GM04504 (cell line): ENCODE measurements around the gene FRA10AC1.

ENCODE experiments used
- DNase-seq: peaks from one replicate; pipeline ENCODE4 v3.0.0-alpha.2; 2012; ENCODE audit warnings: low read depth

FRA10AC1 gene, protein sequence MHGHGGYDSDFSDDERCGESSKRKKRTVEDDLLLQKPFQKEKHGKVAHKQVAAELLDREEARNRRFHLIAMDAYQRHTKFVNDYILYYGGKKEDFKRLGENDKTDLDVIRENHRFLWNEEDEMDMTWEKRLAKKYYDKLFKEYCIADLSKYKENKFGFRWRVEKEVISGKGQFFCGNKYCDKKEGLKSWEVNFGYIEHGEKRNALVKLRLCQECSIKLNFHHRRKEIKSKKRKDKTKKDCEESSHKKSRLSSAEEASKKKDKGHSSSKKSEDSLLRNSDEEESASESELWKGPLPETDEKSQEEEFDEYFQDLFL

DNA sequence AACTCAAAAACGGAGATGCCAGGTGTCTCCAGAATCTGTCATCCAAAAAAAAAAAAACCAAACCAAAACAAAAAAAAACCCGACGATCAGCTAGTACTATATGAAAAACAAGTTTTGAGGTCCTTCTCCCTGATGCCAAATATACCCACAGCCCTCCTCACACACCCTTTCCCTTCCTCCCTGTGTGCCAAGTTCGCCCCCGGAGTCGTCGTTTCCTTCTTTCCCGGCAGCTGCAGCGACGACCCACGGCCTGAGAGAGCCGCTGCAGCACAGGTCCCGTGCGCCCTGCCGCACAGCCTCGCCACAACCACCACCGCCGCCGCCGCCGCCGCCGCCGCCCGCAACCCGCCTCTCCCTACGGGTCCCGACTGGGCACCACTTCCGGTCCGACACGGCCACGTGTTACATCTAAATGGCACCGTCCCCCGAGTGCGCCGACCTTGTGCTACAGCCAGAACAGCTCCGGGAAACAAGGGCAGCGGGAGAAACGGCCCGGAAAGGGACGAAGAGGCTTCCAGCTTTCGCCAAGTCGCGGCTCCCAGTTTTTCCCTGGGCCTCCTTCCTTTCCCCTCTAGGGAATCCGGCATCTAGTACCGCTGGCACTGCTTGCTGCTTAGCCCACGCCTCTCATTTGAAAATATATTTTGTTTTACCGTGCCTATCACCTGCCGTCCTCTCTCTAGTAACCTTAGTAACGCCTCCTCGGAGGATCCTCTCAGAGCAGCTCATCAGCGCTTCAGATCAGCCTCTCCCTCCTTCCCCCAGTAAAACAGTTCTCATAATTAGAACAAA, at the start of gene FRA10AC1:
FRA10AC1 (minus strand) TSS at position 383 of the 792 bp plus-strand sequence. CDS start 2,486 bp downstream, outside the sequence.
- DNase-seq = peak; percentile 79

DNA sequence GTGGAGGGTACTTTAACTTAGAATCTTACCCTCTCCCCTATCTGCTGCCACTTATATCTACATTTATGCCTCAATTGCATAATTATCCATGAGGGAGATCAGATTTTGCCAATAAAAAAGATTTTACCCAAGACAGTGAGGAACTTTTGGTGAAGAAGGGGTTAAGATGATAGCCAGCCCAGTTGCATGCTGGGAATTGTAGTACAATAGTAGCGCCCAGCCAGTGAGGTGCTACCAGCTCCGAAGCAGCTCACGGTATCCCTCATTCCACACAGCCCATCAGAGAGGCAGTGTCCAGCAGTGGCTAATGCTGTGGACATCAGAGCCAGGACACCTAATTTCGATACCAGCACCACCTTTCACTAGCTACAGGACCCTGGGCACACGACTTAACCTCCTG, 49.4 kb upstream of the FRA10AC1 start:
- no peak for DNase-seq

DNA sequence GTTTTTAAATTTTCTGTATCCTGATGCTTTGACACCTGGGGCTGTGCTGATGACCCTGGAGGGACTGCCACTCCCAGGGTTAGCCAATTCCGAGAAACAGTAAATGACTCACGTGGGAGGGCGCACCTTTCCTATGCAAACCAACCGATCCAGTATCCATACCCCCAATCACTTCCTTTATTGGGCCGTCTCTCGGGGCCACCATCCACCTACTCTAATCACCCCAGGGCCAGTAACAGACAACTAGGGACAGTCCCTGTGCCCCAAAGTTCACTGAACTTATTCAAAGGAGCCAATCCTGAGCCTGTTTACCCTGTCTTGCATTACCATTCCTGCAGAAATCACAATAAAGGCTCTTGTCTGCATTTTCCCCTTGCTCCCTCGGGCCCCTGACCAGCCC, 48.7 kb upstream of the FRA10AC1 start:
- DNase-seq = no peak

DNA sequence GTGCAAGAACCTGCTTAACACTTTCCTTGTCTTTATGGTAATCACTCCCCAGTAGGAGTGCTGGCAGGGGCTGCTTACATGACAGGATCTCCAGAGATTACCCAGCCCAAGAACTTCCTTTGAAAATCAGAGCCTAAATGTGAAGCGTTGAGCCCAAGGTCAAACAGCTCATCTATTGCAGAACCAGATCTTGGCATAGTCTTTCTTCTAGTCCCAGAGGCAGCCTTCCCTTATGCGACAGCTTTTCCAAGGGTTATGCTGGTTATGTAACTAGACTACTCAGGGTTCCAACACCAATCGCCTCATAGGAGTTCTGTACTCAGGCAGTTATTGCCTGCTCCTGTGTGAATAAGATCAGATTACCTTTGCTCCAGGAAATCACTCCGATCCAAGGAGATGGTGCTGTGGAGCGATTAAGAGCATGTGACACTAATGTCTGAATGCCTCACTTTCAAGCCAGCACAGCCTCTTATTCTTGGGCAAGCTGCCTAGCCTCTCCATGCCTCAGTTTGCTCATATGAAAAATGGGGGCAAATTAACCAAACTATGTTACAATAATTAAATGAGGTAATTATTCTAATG, 46.9 kb upstream of the FRA10AC1 start:
- no peak for DNase-seq

DNA sequence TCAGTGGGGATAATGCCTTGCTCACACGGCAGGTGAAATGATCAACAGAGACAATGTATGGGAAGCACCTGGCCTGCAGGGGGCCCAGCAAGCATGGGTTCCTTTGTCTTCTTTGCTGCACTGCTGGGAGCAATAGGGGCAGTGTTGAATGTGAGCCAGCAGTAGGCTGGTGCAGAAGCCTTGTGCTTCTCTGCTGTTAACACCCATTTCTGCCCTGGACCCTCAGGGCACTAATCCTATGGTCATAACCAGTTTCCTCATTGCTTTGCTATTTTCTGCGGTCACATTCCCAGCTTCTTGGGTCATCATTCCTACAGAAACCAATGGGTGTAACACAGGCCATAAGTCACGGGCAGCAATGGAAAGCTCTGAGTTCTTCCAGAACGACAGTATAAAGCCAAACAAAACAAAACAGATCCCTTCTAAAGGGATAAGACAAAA, 44.5 kb upstream of the FRA10AC1 start:
- peak; percentile 93 for DNase-seq

DNA sequence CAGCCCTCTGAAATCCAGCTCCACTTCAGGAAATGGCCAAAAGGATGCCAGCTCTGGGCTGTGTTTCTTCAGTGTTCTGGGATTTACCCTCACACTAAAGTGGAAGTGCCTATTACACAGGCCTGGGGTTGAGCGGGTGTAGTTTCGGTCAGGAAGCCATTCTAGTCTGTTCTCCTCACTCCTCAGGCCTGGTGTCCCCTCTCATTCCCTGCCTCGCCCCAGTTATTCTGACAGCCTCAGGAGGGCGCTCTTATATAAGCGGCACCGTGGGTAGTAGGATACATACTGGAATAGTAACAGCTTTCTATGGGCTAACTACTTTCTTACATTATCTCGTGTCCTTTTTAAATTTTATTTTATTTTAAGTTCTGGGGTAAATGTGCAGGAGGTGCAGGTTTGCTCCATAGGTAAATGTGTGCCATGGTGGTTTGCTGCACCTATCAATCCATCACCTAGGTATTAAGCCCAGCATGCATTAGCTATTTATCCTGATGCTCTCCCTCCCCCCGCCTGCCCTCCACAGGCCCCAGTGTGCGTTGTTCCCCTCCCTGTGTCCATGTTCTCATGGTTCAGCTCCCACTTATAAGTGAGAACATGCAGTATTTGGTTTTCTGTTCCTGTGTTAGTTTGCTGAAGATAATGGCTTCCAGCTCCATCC, 43.1 kb upstream of the FRA10AC1 start:
- DNase-seq = peak; percentile 15

DNA sequence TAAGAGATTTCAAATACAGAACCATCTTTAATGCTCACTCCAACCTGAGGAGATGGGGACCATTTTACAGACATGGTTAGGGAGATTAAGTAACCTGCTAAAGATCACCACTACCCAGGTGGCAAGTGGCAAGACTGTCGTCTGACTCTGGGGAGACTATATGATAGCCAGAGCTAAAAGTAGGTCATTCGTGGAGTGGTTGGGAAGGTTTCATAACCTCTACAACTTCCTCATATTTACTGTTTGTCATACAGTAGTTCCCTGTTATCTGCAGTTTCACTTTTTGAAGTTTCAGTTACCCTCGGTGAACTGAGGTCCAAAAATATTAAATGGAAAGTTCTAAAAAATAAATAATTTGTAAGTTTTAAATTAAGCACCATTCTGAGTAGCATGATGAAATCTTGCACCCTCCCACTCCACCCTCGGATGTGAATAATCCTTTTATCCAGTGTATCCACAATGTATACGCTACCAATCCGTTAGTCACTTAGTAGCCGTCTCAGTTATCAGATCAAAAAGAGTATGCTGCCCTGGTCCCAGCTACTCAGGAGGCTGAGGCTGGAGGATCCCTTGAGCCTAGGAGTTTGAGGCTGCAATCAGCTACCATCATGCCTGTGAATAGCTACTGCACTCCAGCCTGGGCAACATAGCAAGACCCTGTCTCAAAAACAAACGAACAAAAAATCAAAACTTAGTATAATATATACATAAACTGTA, 40.4 kb upstream of the FRA10AC1 start:
- DNase-seq = no peak

DNA sequence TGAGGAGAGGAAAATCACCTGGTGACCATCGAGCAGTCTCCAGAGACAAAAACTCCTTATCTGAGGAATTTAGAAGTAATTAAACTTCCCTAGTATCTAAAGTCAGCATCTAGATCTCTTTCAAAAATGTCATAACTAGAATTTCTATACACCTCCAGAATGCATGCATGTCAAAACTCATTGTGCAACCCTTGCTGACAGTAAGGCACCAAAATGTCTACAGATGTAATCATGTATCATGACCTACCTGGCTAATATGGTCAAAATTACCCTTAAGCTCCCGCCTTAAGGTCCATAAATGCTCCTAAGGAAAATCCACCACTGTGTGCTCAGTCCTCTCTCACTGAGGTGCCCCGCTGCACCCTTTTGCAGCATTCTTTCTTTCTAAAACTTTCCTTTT, 39.0 kb upstream of the FRA10AC1 start:
- no peak for DNase-seq

DNA sequence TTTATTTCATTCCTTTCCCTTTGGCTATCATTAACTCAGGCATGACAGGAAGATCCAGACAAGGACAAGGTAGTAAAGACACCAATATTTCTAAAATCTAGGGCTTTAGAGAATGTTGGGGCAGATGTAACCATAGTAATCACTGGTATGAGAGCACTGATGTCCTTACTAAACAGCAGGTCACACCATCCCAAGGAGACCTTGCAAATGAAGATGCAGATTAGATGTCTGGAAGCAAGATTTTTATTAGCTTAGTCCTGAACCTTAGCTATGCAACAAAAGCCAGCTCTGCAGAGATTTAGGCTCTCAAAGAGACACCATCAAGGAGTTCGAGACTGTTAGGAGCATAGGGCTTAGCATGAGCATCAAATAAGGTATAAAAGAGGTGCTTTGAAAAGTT, 23.6 kb upstream of the FRA10AC1 start:
- DNase-seq = no peak

DNA sequence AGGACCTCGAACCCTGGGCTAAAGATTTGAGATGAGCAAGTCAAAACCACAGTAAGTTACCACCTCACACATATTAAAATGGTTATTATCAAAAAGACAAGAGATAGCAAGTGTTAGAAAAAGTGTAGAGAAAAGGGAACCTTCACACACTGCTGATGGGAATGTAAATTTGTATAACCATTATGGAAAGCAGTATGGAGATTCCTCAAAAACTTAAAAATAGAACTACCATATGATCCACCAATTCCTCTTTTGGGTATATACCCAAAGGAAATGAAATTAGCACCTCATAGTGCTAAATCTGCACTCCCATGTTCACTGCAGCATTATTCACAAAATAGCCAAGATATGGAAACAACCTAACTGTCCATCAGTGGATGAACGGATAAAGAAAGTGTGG, 20.8 kb upstream of the FRA10AC1 start:
- DNase-seq = no peak

DNA sequence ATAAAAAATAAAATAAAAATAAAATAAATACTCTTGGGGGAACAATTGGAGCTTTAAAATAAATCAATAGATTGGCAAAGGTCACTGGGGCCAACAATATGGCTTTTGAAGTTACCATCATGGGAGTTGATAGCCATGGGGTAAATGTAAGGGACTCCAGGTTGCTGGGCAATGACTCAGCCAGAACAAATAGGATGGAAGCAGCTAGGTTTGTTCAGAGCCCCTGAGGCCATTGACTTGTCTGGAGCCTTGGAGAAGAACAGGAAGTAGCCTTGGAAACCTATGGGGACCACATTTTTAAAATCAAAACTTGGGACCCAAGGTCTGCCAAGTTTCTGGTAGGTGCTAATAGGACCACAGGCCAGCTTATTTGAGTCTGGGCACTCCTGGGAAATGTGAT, 20.2 kb upstream of the FRA10AC1 start:
- DNase-seq = no peak

DNA sequence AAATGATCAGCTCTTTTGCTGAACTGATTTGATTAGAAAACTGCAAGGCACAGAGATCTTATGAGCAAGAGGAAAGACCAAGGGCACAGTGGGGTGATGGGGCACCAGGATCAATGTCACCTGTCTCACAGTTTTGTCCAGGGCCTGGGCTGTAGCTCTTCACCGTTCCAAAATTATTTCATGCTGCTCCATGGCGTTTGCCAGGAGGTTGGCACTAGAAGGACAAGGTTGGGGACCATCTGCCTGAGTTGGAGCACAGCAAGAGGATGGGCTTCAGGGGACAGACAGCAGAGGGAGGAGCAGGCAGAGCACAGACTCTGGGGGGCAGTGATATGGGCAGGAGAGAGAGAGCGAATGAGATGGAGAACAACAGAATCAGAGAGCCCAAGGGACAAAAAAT, 17.5 kb upstream of the FRA10AC1 start:
- no peak for DNase-seq

DNA sequence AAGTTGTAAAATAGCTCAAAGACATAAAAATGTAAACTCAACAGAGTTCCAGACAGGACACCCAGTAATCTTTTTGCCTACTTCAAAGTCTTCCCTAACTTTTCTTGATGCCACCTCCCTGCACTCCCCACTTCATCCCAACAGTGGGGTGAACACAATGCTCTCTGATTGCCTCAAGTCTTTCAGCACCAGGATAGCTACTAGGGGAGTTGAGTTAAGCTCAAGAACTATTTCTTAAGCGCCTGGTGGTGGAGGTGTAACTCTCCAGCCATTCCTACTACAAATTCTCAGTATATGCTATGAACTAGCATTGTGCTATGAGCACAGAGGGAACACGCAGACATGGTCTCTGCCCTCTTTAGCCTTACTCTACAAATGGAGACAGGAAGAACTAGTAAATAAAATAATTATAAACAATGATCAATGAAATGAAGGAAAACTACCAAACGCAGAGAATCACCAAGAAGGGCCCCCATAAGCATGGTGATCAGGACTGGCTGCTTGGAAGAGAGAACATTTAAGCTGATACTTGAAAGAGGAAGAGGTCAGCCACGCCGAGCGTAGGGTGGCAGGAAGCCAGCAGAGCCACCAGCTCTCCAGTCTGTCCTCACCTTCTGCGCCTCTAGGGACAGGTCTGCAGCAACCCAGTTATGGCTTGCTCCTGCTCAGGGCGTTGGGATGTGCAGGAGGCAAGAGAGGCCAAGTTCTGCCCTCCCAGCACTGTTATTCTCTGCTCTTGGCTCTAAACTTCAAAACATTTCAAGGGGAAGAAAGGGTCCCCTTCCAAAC, 16.7 kb upstream of the FRA10AC1 start:
- DNase-seq = no peak

DNA sequence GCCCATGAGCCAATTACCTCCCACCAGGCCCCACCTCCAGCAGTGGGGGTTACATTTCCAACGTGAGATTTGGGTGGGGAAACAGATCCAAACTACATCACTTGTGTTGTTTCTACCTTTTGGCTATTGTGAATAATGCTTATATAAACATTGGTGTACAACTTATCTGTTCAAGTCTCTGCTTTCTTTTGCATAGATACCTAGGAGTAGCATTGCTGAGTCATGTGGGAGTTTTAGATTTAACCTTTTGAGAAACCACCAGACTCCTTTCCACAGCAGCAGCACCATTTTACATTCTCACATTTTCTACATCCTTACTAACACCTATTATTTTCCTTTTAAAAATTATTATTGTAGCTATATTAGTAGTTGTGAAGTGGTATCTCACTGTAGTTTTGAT, 14.4 kb upstream of the FRA10AC1 start:
- DNase-seq = no peak

DNA sequence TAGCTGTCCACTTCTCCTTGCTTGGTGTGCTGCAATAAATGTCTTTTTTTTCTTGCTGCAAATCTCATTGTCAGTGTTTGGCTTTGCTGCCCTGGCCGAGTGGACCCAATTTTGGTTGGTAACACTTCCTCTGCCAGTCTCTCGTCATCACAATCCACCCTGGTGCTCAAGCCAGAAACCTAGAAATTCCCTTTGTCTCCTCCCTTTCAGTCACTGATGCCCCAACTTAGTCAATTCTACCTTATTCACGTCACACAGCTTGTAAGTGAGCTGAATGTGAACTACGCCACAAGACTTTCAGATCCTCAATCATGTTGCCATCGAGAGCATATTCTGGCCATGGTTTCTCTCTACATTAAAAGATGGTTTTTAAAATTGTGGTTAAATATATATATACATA, 13.0 kb upstream of the FRA10AC1 start:
- DNase-seq = no peak

DNA sequence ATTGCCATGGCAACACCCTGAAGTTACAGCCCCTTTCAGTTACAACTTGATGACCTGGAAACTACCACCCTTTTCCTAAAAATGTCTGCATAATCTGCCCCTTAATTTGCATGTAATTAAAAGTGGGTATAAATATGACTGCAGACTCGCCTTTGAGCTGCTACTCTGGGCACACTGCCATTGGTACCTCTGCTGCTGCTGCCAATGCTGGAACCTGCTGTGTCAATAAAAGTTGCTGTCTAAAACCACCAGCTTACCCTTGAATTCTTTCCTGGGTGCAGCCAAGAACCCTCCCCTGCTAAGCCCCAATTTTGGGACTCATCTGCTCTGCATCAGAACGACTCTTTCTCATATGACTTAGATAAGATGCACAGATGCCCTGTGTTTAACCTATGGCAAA, 10.2 kb upstream of the FRA10AC1 start:
- DNase-seq = no peak

DNA sequence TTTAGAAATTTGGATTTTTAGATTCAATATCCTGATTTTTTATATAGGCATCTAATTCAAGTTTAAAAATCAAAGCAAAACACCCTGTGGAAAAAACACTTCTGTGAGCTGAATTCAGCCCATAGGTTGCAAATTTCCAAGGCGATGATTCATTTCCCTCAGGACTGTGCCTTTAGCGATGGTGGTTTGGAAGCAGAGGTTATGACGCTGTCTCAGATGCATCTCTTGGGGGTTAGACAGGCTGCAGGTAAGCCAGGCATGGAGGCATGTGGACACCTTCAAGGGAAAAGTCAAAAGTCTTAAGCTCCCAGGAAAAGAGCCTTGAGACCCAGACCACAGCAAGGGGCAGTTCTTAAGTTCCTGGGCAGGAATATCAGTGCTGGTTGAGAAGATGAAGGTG, 9.5 kb upstream of the FRA10AC1 start:
- no peak for DNase-seq

DNA sequence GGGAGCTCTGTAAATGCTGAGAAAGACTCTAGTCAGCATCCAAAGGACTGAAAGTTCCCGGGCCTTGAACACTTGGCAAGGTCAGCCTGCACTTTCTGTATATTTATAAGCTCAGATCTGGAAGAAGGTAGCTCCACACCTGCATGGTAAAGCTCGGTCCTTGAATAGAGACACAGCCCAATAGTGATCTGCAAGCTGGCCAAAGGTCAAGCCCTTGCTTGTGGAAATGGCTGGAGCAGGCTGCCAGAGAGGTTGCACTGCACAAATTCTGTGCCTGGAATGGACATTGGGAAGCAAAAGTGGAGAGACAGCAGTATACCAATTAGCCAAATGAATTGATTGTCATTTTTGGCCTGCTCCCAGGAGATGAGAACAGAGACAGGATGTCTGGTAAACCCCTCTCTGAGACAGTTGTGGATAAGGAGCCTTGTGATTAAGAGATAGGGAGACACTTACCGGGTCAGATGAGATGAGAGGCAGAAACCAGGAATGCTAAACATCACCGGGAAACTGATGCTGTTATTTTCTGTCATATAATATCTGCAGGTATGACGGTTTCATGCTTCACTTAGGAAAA, 8.0 kb upstream of the FRA10AC1 start:
- DNase-seq = no peak

DNA sequence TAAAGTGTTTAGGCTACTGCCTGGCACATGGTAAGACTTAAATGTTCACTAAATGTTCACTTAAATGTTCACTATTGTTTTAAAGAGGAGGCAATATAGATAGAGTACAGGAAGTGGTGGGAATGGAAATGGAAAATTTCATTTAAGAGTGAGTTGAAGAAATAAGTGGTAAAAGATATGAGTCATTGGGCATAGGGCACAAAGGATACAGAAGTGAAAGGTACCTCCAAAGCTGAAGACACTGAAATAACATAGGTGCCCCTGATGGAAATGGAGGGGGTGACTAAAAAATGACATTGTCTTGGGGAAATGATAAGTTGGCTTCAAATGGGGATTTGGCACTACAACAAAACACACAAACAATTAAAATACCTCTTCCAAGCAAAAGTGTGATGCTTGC, 5.2 kb upstream of the FRA10AC1 start:
- DNase-seq = no peak

DNA sequence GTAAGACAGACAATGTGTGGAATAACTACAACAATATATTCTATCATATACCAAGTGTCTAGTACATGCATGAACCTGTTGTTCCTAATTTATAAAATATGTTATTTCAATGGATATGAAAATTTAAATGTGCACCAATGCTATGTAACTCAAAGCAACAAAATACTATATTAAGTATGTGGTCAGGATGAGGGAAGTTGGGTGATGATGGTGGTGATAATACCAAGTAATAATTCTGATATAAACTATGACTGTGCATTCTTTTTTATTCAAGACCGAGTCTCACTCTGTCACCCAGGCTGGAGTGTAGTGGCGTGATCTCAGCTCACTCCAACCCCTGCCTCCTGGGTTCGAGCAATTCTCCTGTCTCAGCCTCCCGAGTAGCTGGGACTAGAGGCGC, 2.1 kb upstream of the FRA10AC1 start:
- no peak for DNase-seq

DNA sequence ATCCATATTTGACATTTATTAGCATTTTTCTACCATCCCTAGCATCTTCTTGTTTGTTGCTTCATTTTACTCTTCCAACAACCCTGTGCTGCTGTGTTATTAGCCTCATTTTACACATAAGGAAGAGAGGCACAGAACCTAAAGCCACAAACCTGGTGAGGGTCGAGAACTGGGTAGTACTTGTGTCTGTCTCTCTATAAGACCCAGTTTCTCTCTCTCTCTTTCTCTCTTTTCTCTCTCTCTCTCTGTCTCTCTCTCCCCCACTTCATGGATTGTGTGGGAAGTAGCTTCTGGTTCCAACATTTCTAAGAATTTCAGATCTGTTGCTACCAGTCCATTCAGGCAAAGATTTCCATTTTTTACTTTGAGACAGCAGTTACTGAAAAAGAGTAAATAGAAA, 1.4 kb upstream of the FRA10AC1 start:
- DNase-seq = no peak
